ENCODE results near the gene SLC5A3. TPM values are rescaled to one million over a fixed set of nuclear protein-coding genes. Genes with fewer than 3 reads are reported as not detected.

The SLC5A3 gene
- total RNA-seq, 1 donor from 2014 or later = 24.1 TPM

- ATAC-seq (no peak), DNase-seq (no peak)
- TF ChIP-seq CTCF (IDR thresholded peaks at IDR 0.05) = no peak
- Histone ChIP-seq H3K9me3 (no peaks in the 10 kb centered on the region), H3K27me3 (no peaks in the 10 kb centered on the region), H3K4me3 (no peak overlapping the region), H3K36me3 (no peaks in the 10 kb centered on the region), H3K27ac (no peak overlapping the region), H3K4me1 (peaks cover 38% of the 10 kb centered on the region)
- intact Hi-C loops (cut with DNase I) = no loop called here
These were observed 4.5 kb downstream of the SLC5A3 start for GRCh38 chr21:34077888-34078287.

- H3K4me1 ChIP-seq = peaks cover 44% of the 10 kb centered on the region
- intact Hi-C loops (cut with DNase I) = no loop called here
- no peak overlapping the region for H3K4me3 ChIP-seq
- no peak for TF ChIP-seq CTCF (IDR thresholded peaks at IDR 0.05)
- no peak for DNase-seq
- H3K9me3 ChIP-seq = no peaks in the 10 kb centered on the region
- no peaks in the 10 kb centered on the region for H3K36me3 ChIP-seq
- ATAC-seq = no peak
- no peak overlapping the region for H3K27ac ChIP-seq
- H3K27me3 ChIP-seq = no peaks in the 10 kb centered on the region
These were observed 5.5 kb downstream of the SLC5A3 start for GRCh38 chr21:34078915-34079314.

GRCh38 chr21:34080710-34081109 lies 7.3 kb downstream of the SLC5A3 start:
- TF ChIP-seq CTCF (IDR thresholded peaks at IDR 0.05) = no peak
- Histone ChIP-seq H3K27ac (no peak overlapping the region), H3K36me3 (no peaks in the 10 kb centered on the region), H3K4me3 (no peak overlapping the region), H3K27me3 (no peaks in the 10 kb centered on the region), H3K9me3 (no peaks in the 10 kb centered on the region), H3K4me1 (peaks cover 31% of the 10 kb centered on the region)
- ATAC-seq = no peak
- no peak for DNase-seq
- intact Hi-C loops (cut with DNase I) = no loop called here

- intact Hi-C loops (cut with DNase I) = no loop called here
- ATAC-seq (no peak), DNase-seq (no peak)
- no peaks in the 10 kb centered on the region for H3K27me3 ChIP-seq
- H3K9me3 ChIP-seq = no peaks in the 10 kb centered on the region
- H3K4me3 ChIP-seq = no peak overlapping the region
- H3K36me3 ChIP-seq = no peaks in the 10 kb centered on the region
- H3K4me1 ChIP-seq = peaks cover 35% of the 10 kb centered on the region
- H3K27ac ChIP-seq = no peak overlapping the region
- no peak for TF ChIP-seq CTCF (IDR thresholded peaks at IDR 0.05)
These were observed 9.4 kb downstream of the SLC5A3 start for GRCh38 chr21:34082769-34083168.

GRCh38 chr21:34083357-34083756 lies 10.0 kb downstream of the SLC5A3 start:
- no peaks in the 10 kb centered on the region for H3K27me3 ChIP-seq
- H3K4me3 ChIP-seq = no peak overlapping the region
- H3K9me3 ChIP-seq = no peaks in the 10 kb centered on the region
- H3K4me1 ChIP-seq = peaks cover 35% of the 10 kb centered on the region
- DNase-seq = no peak
- TF ChIP-seq CTCF (IDR thresholded peaks at IDR 0.05) = no peak
- intact Hi-C loops (cut with DNase I) = no loop called here
- H3K36me3 ChIP-seq = no peaks in the 10 kb centered on the region
- no peak for ATAC-seq
- H3K27ac ChIP-seq = no peak overlapping the region

GRCh38 chr21:34085129-34085528 lies 11.8 kb downstream of the SLC5A3 start:
- Histone ChIP-seq H3K4me3 (no peak overlapping the region), H3K4me1 (peaks cover 22% of the 10 kb centered on the region), H3K36me3 (no peaks in the 10 kb centered on the region), H3K27me3 (no peaks in the 10 kb centered on the region), H3K9me3 (no peaks in the 10 kb centered on the region), H3K27ac (no peak overlapping the region)
- no peak for DNase-seq
- TF ChIP-seq CTCF (IDR thresholded peaks at IDR 0.05) = no peak
- intact Hi-C loops (cut with DNase I) = no loop called here
- no peak for ATAC-seq
